ENCODE measurements around the gene NPC1.
A peak's percentile ranks its signal among the peaks of the same experiment; 100 is the strongest.
"Not testable (repeated sequence)": the region's sequence is repeated elsewhere in the genome, so short reads cannot be mapped to it uniquely, and the experiment has no call there.

The NPC1 gene

DNA sequence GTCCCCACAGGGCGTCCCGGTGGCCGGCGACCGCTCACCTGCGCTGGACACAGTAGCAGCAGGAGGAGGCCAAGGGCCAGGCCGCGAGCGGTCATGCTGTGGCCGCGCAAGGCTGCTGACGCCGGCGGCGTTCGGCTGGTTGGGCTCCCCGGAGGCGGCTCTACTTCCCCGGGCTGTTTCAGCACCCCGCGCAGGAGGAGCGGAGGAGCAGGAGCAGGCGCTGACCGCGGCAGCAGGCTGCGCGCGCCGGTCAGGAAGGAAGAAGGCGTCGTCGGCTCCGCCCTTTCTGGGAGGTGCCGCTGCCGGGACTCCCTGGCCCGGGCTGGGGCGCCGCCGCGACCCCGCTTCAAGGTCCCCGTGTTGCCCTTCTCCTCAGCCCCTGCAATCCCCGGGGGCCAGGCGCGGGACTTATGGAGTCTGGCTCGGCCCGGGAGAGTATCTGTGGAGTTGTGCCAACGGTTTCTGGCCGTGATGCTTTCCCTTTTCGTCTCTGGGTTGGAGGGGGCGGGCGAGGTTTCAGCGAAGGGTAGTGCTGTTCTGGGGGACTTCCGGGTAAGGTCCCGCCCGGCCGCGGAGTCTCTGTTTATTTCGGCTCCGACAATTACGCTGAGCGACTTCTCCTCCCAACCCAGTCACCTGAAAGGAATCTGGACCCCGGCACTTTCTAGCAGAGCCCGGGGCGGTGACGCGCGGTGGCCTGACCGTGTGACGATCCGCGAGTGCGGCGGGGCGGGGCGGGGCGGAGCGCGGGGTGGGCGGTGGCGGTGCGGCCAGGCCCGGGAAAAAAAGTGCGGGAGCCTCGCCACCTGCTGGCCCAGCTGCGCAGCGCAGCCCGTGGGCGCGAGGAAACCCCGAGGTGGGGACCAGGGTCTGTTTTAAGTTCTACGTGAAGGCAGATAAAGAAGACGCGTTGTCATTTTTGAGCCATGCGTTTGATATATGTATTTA lies at the start of gene NPC1:
Gene NPC1, minus strand, starts transcription at position 258 of the 948 bp plus-strand sequence. Its CDS starts 163 bp downstream, at position 95.
- DNase-seq (ENCODE audit: low read depth): peak; percentile 99

DNA sequence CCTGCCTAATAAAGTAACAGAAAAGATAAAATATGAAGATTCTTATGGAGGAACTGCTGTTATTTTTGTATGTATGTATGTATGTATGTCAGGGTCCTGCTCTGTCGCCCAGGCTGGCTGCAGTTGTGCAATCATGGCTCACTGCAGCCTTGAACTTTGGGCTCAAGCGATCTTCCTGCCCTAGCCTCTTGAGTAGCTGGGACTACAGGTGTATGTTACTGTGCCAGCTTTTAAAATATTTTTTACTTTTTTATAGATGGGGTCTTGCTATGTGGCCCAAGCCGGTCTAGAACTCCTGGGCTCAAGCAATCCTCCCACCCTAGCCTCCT lies 49.7 kb upstream of the NPC1 start:
- DNase-seq (ENCODE audit: low read depth): no peak

DNA sequence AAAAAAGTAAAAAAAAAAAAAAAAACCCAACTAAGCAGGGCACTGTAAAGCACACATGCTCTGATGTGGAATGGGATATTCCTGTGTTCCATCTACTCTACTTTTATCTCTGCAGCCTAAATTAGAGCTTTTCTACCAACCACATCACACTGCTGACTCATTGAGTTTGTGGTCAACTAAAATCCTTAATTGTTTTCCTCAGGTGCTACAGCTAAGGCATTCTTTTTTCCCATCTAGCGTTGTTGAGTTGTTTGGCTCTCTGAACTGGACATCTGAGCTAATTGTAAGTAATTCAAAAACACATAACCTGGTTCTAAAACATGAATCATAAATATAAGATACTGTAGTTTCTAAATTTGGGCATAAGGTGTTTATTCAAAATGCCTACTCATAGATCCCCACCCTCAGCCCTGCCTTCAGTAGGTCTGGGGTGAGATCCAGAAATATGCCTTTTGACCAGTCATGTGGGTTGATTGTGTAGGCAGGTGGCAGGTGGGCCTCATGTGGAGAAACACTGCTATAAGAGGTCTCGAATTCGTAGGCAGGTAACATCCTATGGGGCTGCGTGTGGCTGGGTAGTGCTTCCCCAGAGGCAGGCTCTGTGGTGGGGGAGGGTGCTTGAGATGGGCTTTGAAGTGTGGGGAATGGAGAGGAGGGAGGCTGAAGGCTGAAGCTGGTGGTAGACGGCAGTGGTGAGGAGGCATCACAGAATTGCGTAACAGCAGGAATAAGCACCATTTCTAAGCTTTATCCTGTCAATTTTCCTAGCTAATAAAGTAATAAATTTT lies 49.2 kb upstream of the NPC1 start:
- no peak for DNase-seq (ENCODE audit: low read depth)

DNA sequence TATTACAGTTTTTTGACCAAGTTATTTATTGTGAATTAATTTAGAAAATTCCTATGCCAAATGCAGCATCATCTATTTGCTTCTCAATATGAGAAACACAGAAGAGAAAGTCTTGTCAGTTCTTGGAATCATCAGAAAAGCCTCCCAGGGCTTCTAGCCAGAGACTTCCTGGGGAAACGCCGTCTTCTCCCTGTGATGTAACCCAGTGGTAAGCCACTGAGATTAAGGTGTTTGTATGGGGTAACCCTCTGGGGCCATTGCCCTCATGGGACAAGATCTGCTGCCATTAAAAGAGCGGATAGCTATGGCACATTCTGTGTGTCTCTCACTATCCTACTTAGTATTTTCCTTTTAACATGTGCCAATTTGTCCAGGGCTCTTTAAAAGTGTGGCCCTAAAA lies 48.4 kb upstream of the NPC1 start:
- no peak for DNase-seq (ENCODE audit: low read depth)

DNA sequence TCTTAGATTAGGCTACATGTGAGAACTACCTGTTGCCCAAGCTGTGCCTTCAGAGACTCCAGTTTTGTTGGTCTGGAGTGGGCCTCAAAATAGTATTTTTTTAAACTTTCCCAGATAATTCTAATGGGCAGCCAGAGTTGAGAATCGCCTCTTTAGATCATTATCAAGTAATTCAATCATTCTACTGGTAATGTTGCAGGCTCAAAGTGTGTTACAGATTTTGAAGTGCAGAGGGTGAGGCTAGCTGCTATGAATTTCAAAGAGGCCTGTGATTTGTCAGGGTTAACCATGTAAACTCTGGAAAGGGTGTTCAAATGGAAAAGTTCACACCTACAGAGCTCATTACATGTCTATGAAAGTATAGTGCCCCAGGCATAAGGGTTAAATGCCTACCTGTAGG lies 46.3 kb upstream of the NPC1 start:
- no peak for DNase-seq (ENCODE audit: low read depth)

DNA sequence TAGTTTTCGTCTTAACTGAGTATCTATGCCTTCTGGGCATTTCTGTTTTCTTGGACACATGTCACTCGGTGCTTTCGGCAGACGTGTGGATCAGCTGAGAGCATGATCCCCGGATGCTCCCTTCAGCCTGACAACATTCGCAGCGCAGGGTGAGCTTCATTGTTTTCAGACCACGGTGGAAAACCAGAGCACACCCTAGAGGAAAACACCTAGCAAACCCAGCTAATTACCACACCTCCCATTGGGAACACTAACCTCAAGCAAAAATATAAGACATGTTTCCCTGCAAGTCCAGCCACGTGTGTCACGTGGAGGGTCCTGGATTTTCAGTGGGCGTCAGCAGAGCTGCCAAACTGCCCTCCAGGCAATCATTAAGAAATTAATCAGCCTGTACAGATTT lies 45.4 kb upstream of the NPC1 start:
- DNase-seq (ENCODE audit: low read depth): no peak

DNA sequence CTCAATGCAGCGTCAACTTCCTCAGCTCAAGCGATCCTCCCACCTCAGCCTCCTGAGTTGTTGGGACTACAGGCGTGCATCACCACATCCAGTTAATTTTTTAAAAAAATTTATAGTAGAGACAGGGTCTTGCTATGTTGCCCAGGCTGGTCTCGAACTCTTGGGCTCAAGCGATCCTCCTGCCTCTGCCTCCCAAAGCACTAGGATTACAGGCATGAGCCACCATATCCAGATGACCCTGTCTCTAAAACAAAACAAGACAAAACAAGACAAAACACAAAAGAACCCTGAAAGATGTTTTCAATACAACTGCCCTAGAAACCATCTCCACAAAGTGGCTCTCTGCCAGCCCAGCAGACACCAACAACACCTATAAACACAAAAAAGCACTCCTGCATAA lies 45.0 kb upstream of the NPC1 start:
- DNase-seq (ENCODE audit: low read depth): no peak

DNA sequence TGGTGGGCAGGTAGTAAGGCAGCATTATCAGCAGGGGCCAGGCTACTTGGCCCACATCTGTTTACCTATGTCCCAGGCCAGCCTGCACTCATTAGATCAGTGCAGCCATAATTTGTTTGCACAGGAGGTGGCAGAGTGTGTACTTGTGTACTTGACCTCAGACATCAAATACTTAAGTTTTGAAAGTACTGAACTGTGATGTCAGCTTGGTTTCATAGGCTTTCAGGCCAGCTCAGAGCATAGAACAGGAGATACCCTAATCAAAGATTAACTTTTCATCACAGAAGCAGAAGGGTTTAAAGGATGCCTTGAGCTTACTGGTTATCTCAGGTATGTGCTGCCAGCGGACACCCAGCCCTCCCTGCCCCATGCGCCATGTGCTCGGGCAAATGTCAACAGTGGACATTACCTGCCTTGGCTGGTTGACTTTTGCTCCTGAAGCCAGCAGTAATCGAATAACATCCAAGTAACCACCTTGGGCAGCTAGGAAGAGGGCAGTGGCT lies 43.2 kb upstream of the NPC1 start:
- no peak for DNase-seq (ENCODE audit: low read depth)

DNA sequence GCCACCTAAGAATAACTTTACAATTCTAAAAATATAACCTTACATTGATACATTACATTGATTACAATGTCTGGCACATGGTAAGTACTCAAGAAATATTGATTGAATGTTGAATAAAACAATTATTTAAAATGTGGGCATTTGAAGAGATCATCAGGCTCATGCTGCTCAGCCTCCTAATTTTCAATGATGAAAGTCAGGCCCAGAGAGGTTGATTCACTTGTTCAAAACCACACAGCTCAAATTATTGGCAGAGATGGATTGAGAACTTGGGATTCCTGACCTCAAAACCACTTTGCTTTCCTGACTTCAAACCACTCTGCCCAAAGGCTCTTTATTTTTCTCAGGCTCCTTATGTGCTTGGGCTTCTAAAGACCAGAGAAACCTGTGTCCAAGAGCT lies 41.7 kb upstream of the NPC1 start:
- no peak for DNase-seq (ENCODE audit: low read depth)

DNA sequence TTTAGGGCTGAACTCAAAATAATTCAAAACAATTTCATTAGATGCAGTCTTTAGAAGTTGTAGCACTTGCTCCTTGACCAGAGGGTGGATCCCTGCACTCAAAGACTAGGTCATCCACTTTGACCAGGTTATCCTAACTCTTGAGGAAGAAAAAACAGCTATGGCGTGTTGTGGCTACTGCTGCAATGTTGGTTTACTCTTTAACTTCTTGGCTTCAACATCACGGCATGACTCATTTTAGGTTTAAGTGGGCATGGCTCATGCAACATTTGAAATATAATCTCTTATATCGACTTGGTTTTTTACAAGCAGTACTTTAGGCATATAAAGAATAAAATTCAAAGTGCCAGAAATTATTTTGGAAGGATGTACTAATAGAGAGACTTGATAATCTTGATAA lies 41.0 kb upstream of the NPC1 start:
- peak; percentile 93 for DNase-seq (ENCODE audit: low read depth)

DNA sequence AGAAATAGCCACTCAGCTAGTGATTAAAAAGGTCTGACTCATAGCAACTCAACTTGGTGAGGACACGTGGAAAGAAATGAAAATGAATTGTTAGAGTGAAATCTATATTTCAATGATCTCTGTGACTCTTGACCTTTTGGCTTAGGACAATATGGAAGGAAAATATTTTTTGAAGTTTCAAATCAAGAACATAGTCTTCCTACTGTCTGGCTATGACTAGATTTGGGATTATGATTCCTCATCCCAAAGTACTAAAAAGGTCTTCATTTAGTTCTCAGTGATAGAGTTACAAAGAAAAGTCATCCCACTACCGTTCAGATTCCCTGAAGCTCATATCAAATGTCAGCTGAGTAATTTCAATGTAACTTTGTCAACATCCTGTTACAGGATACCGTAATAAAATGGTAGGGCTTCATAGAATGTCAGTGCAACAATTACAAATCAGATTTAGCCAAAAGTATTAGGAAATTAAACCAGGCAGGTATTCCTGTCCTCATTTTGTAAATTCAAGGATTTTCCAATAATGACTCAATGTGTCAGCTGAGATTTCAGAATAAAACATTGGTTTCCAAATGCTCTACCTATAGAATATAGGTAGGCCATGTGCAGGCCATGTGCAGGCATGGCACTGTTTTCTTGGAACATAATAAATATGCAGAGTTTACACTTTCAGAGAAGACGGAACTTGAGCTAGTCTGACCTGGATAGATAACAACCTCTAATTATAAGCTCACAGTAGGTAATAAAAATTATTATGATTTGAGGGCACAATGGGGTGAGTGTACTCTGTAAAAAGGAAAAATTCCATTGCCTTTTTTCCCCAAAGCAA lies 40.4 kb upstream of the NPC1 start:
- DNase-seq (ENCODE audit: low read depth): peak; percentile 82

DNA sequence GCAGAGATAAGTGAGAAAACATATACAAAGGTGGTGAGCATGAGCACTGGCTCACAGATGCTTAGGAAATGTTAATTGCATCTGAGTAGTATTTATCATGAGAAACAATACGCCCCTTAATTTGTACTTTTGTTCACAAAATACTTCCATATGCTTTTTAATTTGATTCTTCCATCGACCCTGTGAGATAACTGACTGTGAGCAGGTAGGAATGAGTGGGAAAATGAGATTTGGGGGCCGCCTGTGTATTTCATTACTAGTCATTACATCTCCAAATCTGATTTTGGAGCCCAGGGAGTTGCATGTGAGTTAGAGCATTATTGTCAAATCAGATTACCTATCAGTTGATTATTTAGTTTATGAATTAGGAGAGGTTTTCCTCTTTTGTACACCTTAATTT lies 36.7 kb upstream of the NPC1 start:
- no peak for DNase-seq (ENCODE audit: low read depth)

DNA sequence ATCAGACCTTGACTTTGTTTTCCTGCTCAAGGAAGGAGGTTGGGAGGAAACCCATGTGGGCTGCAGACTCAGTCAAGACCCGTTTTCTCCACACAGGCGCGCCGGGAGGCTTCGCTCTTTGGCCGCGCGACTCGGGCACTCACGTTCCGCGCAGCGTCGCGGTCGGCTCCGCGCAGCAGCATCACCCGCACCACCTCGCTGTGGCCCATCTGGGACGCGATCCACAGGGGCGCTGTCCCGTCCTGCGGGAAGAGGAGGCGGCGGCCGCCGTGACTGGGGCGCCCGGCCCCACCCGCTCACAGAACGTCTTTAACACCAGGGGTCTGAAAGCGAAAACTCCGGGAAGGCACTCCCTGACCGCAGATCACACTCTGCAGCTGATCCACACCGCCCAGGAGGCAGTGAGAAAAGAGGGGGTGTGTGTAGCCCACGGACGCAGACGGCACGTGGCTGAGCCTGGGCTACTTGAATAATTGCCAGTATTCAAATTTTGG lies 33.1 kb upstream of the NPC1 start:
- peak; percentile 50 for DNase-seq (ENCODE audit: low read depth)

DNA sequence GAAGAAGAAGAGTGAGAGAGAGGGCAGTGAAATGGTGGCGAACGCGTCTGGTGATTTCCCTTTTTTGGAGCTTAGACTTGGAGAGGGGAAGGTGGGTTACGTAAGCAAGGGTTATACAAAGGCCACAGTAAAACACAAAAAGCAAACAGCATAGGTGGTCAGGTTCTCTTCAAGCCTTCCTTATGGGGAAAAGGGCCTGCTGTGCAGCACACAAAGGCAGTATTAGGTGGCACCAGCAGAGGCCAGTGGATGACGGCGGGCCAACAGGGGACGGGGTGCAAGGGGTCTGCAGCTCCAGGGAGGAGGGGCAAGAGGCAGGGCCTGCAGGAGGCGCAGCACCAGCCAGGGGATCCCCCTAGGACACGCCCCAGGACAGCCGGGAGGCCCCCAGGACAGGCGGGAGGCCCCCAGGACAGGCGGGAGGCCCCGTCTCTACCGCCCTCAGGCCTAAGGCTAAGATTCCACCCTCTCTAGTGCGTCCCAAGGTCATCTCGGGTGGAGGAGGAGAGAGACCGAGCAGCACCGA lies 32.6 kb upstream of the NPC1 start:
- no peak for DNase-seq (ENCODE audit: low read depth)

DNA sequence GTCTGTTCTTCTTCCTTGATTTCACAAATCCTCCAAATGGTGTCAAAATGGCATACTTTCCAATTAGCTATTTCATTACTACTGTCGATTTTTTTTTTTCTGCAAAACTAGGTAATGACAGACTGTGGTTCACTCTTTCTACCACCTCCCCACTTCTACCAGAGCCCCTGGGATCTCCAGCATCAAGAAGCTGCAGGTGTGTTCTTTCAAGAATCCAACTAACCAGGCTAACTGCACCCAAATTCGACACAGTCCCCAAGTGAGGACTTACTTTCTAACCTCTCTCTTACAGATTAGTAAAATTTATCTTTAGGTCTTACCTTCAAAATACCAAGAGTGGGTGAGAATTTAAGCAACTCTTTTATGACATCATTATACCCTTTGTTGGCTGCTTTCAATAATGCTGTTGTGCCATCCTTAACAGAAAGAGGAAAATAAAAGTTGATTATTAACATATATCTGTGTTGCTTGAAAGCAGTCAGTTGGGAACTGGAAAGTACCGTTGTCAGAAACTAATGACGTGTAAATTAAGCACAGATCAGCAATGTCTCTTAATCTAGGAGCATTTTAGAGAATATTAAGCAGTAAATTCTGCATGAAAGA lies 31.2 kb upstream of the NPC1 start:
- no peak for DNase-seq (ENCODE audit: low read depth)

DNA sequence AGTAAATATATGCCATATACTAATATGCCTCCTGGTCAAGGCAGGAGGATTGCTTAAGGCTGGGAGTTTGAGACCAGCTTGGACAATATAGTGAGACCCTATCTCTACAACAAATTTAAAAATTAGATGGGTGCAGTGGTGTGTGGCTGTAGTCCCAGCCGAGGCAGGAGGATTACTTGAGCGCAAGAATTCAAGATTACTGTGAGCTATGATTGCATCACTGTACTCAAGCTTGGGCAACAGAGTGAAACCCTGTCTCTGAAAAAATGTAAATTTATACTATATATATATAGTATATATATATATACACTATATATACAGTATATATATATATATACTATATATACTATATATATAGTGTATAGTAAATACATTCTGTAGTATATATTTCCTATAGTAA lies 30.0 kb upstream of the NPC1 start:
- DNase-seq (ENCODE audit: low read depth): no peak

DNA sequence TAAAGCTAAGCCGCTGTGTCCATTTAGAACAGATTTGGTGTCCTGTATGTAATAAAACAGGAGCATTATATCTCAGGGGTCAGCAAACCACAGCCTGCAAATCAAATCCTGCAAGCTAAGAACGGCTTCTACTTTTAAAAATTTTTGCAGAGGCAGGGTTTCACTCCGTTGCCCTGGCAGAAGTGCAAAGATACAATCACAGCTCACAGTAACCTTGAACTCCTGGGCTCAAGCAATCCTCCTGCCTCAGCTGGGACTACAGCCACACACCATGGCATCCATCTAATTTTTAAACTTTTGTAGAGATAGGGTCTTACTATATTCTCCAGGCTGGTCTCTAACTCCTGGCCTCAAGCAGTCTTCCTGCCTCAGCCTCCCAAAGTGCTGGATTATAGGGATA lies 28.6 kb upstream of the NPC1 start:
- DNase-seq (ENCODE audit: low read depth): no peak

DNA sequence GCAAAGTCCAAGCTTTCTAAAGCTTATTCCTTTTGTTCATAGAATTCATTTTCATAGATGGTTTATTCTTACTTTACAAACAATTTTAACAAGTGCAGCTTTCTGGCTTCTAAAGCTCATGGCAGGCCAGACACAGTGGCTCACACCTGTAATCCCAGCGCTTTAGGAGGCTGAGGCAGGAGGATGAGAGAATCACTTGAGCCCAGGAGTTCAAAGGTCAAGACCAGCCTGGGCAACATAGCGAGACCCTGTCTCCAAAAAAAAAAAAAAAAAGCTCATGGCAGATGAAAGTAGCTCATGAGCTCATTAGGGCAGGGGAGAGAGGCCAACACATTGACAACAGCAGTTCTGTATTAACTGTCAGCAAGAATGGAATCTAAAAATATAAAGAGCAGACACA lies 28.1 kb upstream of the NPC1 start:
- no peak for DNase-seq (ENCODE audit: low read depth)

DNA sequence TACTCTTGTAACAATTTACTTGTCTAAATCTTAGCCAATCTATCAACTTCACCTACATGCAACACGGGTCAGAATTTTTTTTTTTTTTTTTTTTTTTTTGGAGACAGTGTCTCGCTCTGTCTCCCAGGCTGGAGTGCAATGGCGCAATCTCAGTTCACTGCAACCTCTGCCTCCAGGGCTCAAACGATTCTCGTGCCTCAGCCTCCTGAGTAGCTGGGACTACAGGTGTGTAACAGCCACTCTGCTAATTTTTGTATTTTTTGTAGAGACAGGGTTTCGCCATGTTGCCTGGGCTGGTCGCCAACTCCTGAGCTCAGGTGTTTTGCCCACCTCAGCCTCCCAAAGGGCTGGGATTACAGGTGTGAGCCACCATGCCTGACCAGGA lies 26.8 kb upstream of the NPC1 start:
- DNase-seq (ENCODE audit: low read depth): not testable (repeated sequence)

DNA sequence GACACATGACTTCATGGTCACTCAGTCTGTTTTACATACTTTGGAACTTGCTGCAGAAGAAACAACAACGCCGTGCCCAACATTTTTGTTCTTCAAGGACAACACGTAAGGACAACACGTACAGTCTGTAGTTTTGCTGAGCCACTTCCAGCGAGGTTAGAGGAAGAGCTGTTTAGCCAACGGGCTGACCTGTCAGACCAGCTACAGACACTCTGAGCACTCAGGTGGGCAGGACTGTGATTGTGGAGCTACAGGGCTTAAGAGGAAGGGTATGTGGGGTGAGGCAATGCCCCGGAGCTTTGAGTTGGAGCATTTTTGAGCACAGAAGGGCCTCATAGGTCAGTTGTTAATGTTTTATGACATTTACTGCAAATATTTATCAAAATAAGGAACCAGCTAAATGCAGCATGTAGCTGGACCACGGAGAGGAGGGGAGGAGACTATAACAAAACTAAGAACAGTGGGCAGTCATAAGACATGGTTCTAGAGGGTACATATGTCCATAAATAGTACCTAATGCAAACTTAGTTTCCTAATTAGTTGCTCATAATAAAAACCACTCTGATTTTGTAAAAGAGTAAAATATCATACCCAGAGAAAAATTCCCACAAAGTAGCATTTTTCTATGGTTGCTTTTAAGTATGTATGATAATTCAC lies 26.3 kb upstream of the NPC1 start:
- DNase-seq (ENCODE audit: low read depth): no peak
